Nephron progenitor cell (in vitro differentiated cells): ENCODE measurements around the gene ATM.

ENCODE experiments used
- DNase-seq: peaks from one replicate; pipeline ENCODE4 v3.0.0; 2021
- H3K27ac Mint-ChIP-seq: 2 replicates; pipeline ENCODE4 v1.8.0; 2021; ENCODE audit warnings: mild to moderate bottlenecking, moderate library complexity, mixed read lengths
- H3K27me3 Mint-ChIP-seq: 2 replicates; pipeline ENCODE4 v1.8.0; 2021; ENCODE audit warnings: mild to moderate bottlenecking, low read depth, mixed read lengths; ENCODE audit not compliant: poor library complexity
- H3K36me3 Mint-ChIP-seq: 2 replicates; pipeline ENCODE4 v1.8.0; 2021; ENCODE audit warnings: low read depth, mixed read lengths
- H3K4me1 Mint-ChIP-seq: 2 replicates; pipeline ENCODE4 v1.8.0; 2021; ENCODE audit warnings: mixed read lengths
- H3K4me3 Mint-ChIP-seq: 2 replicates; pipeline ENCODE4 v1.8.0; 2021; ENCODE audit warnings: mild to moderate bottlenecking, moderate library complexity, mixed read lengths
- H3K9me3 Mint-ChIP-seq: 2 replicates; pipeline ENCODE4 v1.8.0; 2021; ENCODE audit warnings: mild to moderate bottlenecking, moderate library complexity, mixed read lengths
- CTCF ChIP-seq: fragments of 200-600 bp; sonication (generic); IDR thresholded peaks from 2 replicates; pipeline ENCODE4 v1.5.0; 2021; ENCODE audit warnings: antibody characterized with exemption

ATM gene

DNA sequence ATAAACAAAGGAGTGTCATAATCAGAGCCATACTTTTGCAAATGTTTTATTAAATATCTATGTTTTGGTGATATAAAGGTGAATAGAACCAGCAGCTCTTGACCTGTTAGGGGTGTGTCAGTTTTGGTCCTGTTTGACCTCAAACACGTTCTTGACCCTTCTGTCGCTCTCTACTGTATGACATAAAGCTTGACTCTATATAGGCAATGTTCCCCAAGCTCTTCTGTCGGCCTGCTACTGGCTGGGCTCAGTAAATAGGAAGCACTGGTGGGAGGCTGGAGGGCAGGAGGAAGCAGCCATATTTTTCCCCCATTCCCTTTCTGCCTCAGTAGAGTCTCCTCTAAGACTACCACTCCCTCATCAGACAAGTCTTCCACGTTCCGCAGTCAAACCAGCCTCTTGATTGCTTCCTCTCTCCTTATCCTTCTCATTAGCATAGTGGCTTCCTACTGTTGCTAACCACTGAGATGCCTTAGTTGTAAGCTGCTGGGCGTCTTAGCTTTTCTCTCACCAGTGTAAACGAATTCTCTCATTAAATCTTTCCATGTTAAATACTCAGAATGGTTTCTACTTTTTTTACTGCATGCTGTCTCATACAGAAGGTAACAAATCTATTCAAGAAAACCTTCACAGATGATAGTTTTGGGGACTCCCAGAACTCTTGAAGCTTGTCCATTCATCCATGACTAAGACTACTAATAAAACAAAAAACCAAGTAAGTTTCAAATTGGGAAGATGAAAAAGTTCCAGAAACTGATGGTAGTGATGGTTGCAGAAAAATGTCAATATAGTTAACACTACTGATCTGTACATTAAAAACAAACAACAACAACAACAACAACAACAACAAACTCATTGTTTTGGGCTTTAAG lies 3.7 kb upstream of the ATM start:
- H3K27me3 Mint-ChIP-seq = no peaks in the 10 kb centered on the region
- H3K4me3 Mint-ChIP-seq = no peak overlapping the region
- no peak for DNase-seq
- no peak overlapping the region for H3K27ac Mint-ChIP-seq
- H3K36me3 Mint-ChIP-seq = peaks cover 21% of the 10 kb centered on the region
- H3K4me1 Mint-ChIP-seq = peaks cover 27% of the 10 kb centered on the region
- no peak for TF ChIP-seq CTCF
- H3K9me3 Mint-ChIP-seq = no peaks in the 10 kb centered on the region

GRCh38 chr11:108220721-108221336 lies 2.0 kb upstream of the ATM start:
- DNase-seq = no peak
- H3K27me3 Mint-ChIP-seq = no peaks in the 10 kb centered on the region
- peaks cover 27% of the 10 kb centered on the region for H3K4me1 Mint-ChIP-seq
- no peak for TF ChIP-seq CTCF
- H3K36me3 Mint-ChIP-seq = peaks cover 15% of the 10 kb centered on the region
- H3K9me3 Mint-ChIP-seq = no peaks in the 10 kb centered on the region
- H3K27ac Mint-ChIP-seq = peak overlapping the region; percentile 73
- H3K4me3 Mint-ChIP-seq = no peak overlapping the region

DNA sequence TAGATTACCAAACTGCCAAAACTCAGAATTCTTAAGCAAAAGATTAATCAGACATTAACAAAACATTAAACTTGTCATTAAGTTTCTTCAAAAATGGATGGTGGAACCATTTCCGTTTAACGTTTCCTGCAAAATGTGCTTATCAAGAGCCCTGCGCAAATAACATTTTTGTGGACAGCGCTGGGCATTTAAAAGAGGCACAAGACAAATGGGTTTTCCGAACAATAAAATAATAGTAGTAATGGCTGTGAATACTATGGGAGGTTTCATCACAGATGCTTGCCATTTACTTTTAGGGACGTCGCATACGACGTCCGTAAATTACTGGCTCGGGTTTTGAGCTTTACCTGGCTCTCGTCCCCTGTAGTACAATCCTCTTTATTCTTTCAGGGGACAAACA lies 1.5 kb upstream of the ATM start:
- no peaks in the 10 kb centered on the region for H3K9me3 Mint-ChIP-seq
- no peak for DNase-seq
- no peak overlapping the region for H3K4me3 Mint-ChIP-seq
- H3K4me1 Mint-ChIP-seq = peaks cover 32% of the 10 kb centered on the region
- no peaks in the 10 kb centered on the region for H3K27me3 Mint-ChIP-seq
- peaks cover 12% of the 10 kb centered on the region for H3K36me3 Mint-ChIP-seq
- no peak overlapping the region for H3K27ac Mint-ChIP-seq
- TF ChIP-seq CTCF = no peak

- no peaks in the 10 kb centered on the region for H3K9me3 Mint-ChIP-seq
- H3K27ac Mint-ChIP-seq = no peak overlapping the region
- peaks cover 17% of the 10 kb centered on the region for H3K36me3 Mint-ChIP-seq
- TF ChIP-seq CTCF = no peak
- no peak for DNase-seq
- H3K4me3 Mint-ChIP-seq = no peak overlapping the region
- H3K4me1 Mint-ChIP-seq = peaks cover 32% of the 10 kb centered on the region
- no peaks in the 10 kb centered on the region for H3K27me3 Mint-ChIP-seq
These were observed 825 bp upstream of the ATM start for GRCh38 chr11:108221911-108222573.

DNA sequence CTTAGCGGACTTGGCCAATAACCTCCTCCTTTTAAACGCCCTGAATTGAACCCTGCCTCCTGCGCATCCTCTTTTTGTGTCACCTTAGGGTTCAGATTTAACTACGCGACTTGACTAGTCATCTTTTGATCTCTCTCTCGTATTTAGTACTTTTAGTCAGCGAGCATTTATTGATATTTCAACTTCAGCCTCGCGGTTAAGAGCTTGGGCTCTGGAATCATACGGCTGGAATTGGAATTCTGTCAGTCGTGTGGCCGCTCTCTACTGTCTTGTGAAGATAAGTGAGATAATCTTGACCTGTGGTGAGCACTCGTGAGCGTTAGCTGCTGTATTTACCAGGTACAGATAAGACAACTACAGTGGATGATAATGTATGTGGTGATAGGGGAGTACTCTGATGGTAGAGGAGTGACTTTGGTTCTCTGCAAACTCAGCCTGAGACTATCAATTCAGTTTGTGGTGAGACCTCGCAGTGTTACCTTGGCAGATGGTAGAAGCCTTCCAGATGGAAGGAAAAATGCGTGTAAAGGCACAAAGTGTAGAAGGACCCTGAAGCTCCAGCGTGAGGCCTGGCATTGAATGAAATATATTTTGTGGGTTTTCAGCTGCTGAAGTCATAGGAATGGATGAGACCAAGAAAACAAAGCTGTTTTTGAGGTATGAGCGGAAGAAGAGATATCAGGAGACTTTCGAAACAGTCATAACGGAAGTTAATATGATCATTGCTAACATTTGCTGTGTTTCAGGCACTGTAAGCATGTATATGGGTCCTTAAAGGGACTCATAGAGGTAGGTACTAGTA lies 682 bp downstream of the ATM start:
- H3K4me3 Mint-ChIP-seq = no peak overlapping the region
- DNase-seq = no peak
- peaks cover 32% of the 10 kb centered on the region for H3K4me1 Mint-ChIP-seq
- TF ChIP-seq CTCF = no peak
- H3K27ac Mint-ChIP-seq = no peak overlapping the region
- peaks cover 20% of the 10 kb centered on the region for H3K36me3 Mint-ChIP-seq
- H3K9me3 Mint-ChIP-seq = no peaks in the 10 kb centered on the region
- H3K27me3 Mint-ChIP-seq = no peaks in the 10 kb centered on the region
